ENCODE results near the gene TTC19. TPM values are rescaled to one million over a fixed set of nuclear protein-coding genes. Genes with fewer than 3 reads are reported as not detected.
"Not testable (repeated sequence)": the region's sequence is repeated elsewhere in the genome, so short reads cannot be mapped to it uniquely, and the experiment has no call there.

Gene TTC19
- polyA plus RNA-seq, 3 donors: 13.7 to 18.4 (median 17.2) TPM

DNA sequence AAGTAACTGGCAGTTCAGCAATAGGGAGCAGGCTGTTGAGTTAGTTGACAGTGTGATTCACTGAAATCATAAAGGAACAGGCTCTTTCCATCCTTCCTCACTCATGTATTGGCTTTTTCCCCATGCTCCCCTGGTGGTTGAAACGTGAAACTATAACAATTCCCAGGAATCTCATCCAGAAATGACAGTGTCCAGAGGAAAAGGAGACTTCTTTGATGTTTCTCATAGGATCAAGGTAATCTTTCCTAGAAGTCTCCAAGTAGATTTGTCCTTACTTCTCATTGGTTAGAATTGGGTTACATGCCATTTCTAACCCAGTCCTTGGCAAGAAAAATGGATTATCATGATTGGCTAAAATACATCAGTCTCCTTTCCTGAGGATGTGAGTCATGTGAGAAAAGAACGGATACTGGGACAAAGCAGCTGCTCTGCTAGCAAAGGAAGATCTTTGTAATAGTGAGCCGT, 14.4 kb downstream of the TTC19 start:
- no peak overlapping the region for H3K27ac ChIP-seq (ENCODE audit: low read depth, low read length)

DNA sequence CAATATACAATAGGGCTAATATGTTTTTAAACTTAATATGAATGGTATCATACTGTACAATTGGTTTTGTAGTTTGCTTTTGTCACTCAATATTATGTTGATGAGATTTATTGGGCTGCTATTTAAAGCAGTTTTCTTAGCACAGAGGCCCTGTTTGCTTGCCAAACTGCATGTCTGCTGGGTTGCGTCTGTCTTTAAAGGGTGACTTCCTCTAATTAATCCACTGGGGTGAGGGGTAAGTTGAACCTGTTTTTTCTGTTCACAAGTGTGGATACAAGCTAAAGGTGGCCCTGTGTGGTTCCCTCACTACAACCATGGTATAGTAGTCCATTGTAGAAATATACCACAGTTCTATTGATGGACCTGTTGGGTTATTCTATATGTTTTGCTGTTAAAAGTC, 19.7 kb downstream of the TTC19 start:
- H3K27ac ChIP-seq (ENCODE audit: low read depth, low read length): no peak overlapping the region
- WGBS, 3 donors: 63 to 93% (median 69%) methylated on average over 1 of the region's 1 CpG

More for the DNA sequence above, 14.4 kb downstream of the TTC19 start:
- 53 to 58% (median 55%) methylated on average over 3 of the region's 3 CpGs for WGBS, 3 donors

DNA sequence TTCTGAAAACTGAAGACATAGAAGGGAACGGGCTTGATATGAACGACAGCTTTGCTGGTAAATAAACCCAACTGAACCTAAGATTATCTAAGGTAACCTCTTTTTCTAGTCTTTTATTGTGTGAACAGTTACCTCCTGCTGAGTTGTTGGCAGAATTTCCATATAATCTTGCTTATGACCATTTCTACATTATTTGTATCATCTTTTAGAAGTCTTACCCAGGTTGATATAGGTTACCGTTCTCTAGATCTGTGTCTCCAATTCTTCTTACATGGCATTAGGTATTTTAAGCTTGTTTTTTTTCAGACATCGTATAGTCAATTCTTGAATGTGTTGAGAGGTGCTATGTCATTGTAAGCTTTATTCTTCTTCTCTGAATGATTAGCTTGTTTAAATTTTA, 24.3 kb downstream of the TTC19 start:
- 73 to 92% (median 79%) methylated on average over 4 of the region's 4 CpGs for WGBS, 3 donors
- H3K27ac ChIP-seq (ENCODE audit: low read depth, low read length): no peak overlapping the region

DNA sequence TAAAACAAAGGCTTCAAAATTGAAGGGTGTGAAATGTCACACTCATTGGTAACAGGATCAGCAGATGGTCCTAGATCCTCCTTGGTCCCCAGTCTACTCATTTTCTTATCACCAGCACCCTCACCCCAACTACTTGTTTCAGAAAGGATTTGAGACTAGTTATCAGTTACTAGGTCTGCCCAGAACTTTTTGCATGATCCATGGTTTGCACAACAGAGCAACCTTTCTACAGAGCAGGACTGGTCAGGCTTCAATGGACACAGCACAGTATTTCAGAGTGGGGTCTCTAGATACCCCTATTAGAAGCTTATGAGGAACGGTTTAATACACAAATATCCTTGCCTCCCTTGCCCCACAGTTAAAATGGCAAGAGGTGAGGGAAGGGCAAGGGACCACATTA, 25.6 kb downstream of the TTC19 start:
- 97 to 100% (median 98%) methylated on average over 1 of the region's 1 CpG for WGBS, 3 donors

DNA sequence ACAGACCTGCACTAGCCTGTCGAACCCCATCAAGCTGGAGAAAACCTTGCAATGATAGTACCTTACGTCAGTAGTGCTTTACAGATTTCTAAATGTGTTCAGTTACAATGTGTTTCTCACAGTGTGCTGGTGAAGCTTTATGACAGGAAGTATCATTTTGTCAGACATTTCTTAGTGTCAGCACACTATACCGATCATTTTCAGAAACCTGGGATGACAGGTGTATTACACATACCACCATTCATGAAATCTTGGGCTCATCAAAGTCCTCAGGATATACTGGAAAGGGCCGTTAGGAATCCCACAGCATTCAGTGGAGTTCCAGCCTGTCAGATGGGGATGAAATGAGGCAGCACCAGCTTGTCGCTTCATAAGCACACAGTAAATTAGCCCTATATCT, 27.3 kb downstream of the TTC19 start:
- no peak overlapping the region for H3K27ac ChIP-seq (ENCODE audit: low read depth, low read length)
- WGBS, 3 donors: 93 to 95% (median 93%) methylated on average over 5 of the region's 5 CpGs

More for the DNA sequence above, 25.6 kb downstream of the TTC19 start:
- no peak overlapping the region for H3K27ac ChIP-seq (ENCODE audit: low read depth, low read length)

DNA sequence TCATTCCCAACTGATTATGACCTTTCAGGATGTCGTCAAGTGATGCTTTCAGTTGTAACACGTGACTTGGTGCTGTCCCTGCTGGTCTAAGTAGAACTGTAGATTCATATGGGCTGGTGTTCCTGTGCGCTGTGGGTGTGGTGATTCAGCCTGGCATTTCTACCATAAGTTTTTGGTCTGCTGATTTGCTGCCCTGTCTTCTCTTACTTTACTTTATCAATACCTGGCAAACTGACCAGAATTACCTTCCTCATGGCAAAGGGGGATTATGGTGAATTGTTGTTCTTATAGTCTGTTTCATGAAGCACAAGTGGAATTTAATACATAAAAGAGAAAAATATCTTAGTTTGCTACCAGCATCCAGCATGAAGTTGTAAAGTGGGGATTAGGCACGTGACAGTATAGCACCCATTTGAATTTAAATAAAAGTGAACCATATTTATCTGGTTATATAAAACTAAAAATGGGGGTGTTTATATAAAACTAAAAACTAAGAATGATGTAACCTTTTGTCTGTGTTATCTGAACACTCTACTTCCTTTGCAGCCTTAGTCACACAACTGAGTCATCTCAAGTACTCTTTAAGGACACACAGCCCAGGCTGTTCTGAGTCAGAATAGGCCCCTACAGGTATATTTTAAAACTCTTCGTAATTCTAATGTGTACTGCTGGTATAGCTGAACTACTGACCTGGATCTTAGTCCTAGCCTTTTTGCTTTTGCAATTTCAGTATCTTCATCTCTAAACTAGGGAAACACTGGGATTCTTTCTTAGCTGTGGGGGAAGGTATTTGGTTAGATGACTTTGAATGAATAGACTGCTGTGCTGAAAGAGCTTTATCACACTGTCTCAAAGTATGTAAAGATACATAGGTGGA, 28.3 kb downstream of the TTC19 start:
- 84 to 92% (median 87%) methylated on average over 5 of the region's 5 CpGs for WGBS, 3 donors
- H3K27ac ChIP-seq (ENCODE audit: low read depth, low read length): no peak overlapping the region

DNA sequence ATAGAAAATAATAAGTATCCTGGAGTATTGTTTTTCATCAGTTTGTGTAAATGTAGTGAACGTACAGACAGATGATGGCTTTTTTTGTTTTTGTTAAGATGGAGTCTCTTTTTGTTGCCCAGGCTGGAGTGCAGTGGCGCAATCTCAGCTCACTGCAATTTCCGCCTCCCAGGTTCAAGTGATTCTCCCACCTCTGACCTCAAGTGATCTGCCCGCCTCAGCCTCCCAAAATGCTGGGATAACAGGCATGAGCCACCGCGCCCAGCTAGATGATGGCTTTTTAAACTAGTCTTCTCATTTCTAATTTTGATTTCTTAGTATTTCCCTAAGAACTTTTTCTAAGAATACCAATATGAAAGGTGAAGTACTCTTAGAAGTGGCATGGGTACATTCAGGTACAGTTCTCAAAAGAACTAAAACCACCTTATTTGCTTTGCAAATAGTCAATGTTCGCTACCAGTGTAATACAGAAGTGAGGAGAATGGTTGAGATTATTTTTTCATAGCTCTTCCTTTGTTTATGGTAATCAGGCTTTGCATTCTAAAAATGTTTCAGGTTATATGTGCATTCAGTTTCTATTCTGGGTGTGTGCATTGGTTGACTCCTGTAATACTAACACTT, 34.2 kb downstream of the TTC19 start:
- no peak overlapping the region for H3K27ac ChIP-seq (ENCODE audit: low read depth, low read length)
- WGBS, 3 donors: 91 to 97% (median 94%) methylated on average over 7 of the region's 7 CpGs

DNA sequence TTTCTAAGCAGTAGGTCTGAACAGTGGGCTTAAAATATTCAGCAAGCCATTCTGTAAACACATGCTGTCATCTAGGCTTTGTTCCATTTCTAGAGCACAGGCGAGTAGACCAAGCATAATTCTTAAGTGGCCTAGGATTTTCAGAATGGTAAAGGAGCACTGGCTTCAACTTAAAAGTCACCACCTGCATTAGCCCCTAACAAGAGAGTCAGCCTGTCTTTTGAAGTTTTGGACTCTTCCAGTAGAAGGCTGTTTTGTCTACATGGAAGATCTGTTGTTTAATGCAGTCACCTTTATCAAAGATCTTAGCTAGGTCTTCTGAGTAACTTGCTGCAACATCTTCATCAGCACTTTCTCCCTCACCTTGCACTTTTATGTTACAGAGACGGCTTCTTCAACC, 36.6 kb downstream of the TTC19 start:
- no peak overlapping the region for H3K27ac ChIP-seq (ENCODE audit: low read depth, low read length)
- WGBS, 3 donors: 90 to 96% (median 93%) methylated on average over 2 of the region's 2 CpGs

DNA sequence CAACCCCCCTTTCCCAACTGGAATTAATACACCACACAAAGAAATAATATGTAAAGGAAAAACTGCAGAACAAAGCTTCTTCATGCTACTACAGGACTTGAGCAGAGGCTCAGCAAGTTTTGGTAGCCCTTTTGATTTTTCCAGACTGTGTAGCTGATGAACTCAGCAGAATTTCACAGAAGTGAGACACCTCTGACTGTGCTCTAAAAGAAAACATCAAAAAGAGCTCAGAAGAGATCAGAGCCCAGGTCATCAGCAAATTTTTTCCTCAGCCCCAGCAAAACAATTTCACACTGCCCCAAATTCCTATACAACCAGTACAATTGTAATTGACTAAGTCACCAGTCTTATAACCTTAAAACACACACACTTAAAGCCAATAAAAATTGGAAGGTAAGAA, 38.0 kb downstream of the TTC19 start:
- no peak overlapping the region for H3K27ac ChIP-seq (ENCODE audit: low read depth, low read length)

DNA sequence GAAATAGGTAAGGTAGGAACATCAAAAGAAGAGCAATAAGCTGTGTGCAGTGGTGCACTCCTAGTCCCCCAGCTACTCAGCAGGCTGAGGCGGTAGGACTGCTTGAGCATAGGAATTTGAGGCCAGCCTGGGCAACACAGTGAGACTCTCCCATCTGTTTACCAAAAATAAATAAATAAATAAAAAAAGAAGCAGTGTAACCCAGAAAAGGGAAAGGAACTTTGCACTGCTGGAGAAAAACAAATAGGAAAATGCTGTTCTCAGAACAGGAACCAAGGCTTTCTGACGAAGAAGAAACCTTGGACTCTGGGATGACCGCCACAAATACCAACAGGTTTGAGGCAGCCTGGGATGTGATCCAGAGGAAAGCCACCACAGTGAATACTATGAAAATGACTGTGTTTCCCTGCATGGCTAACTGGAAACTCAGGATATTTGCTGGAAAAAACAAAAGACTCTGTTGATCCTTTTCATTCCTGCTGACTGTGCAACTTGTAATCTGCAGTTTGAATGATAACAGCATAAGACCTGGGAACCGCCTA, 41.2 kb downstream of the TTC19 start:
- H3K27ac ChIP-seq (ENCODE audit: low read depth, low read length): no peak overlapping the region
- 27 to 81% (median 74%) methylated on average over 4 of the region's 4 CpGs for WGBS, 3 donors

DNA sequence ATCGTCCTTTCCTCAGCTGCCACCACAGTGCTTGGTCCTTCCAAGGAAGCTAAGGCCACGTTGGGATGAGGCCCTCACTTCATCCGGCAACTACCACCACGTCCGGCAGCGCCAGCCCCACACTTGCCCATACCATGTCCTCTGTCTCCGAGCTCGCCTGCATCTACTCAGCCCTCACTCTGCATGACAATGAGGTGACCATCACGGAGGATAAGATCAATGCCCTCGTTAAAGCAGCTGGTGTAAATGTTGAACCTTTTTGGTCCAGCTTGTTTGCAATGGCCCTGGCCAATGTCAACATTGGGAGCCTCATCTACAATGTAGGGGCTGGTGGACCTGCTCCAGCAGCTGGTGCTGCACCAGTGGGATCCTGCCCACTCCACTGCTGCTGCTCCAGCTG, 44.9 kb downstream of the TTC19 start:
- 79 to 94% (median 91%) methylated on average over 10 of the region's 10 CpGs for WGBS, 3 donors
- H3K27ac ChIP-seq (ENCODE audit: low read depth, low read length): no peak overlapping the region

DNA sequence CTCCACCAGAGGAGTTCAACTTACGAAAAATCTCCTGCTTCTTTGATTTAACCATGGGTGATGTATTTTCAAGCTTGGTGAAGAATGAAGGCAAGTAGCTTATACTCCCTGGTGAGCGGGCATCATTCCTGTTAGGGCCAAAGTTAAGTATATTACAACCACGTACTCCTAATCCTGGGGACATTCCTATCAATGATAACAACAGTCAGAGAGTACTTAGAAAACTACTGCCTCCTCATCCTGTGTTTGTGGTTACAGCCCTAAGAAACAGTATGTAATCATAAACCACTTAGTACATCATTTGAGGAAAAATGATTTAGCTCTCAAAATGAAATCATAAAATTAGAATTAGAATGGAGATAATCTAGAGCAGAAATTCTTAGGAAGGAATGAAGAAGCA, 47.3 kb downstream of the TTC19 start:
- WGBS, 3 donors: 93 to 97% (median 96%) methylated on average over 3 of the region's 3 CpGs
- no peak overlapping the region for H3K27ac ChIP-seq (ENCODE audit: low read depth, low read length)

DNA sequence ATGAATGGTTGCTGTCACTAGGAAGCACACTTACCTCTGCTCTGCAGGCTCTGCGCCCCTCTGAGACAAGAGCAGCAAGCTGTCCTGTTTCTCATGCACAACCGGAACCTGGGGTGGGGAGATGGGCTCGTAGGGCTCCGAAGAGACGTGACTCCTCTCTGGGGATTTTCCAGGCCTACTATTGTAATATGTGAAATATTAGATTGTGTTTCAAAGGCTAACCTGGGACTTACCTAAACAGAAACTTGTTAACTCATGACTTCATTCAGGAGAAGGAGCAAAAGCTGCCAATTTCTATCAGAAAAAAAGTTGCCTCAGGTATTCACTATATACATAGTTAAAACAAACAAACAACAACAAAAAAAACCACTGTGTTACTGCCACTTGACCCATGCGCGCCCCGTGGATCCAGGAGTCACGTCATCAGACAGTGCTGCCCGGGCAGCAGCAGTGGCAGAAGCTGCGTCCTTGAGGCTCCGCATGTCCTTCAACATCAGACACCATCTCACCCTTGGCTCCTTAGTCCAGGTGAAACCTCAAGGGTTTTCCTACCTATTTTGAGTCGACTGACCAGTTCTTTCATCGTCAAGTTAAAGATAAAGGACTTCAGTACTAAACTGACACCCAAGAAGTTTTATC, 49.3 kb downstream of the TTC19 start:
- 63 to 95% (median 87%) methylated on average over 14 of the region's 14 CpGs for WGBS, 3 donors
- H3K27ac ChIP-seq (ENCODE audit: low read depth, low read length): no peak overlapping the region

DNA sequence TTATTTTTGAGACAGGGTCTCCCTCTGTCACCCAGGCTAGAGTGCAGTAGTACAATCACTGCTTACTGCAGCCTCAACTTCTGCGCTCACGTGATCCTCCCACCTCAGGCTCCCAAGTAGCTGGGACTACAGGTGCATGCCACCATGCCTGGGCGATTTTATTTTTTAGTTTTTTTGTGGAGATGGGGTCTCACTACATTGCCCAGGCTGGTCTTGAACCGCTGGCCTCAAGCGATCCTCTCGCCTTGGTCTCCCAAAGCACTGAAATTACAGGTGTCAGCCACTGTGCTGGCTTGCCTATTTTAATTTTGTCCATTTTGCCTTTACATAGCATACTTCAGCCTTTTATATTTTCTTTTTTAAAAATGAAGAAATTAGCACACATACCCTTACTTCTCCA, 51.2 kb downstream of the TTC19 start:
- H3K27ac ChIP-seq (ENCODE audit: low read depth, low read length): no peak overlapping the region
- WGBS, 3 donors: 98 to 99% (median 99%) methylated on average over 6 of the region's 6 CpGs

DNA sequence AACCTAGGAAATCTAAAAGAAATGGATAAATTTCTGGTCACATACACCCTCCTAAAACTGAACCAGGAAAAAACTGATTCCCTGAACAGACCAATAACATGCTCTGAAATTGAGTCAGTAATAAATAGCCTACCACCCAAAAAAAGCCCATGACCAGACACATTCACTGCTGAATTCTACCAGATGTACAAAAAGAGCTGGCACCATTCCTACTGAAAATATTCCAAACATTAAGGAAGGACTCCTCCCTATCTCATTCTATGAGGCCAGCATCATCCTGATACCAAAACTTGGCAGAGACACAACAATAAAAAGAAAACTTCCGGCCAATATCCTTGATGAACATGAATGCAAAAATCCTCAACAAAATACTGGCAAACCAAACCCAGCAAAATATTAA, 52.9 kb downstream of the TTC19 start:
- WGBS, 3 donors: 38 to 87% (median 58%) methylated on average over 1 of the region's 1 CpG
- H3K27ac ChIP-seq (ENCODE audit: low read depth, low read length): no peak overlapping the region

DNA sequence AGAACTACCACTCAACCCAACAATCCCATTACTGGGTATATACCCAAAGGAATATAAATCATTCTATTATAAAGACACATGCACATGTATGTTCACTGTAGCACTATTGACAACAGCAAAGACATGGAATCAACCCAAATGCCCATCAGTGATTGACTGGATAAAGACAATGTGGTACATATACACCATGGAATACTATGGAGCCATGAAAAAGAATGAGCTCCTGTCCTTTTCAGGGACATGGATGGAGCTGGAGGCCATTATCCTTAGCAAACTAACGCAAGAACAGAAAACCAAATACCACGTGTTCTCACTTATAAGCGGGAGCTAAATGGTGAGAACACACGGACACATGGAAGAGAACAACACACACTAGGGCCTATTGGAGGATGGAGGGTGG, 55.5 kb downstream of the TTC19 start:
- WGBS, 3 donors: 74 to 88% (median 78%) methylated on average over 4 of the region's 4 CpGs
- H3K27ac ChIP-seq (ENCODE audit: low read depth, low read length): not testable (repeated sequence)

DNA sequence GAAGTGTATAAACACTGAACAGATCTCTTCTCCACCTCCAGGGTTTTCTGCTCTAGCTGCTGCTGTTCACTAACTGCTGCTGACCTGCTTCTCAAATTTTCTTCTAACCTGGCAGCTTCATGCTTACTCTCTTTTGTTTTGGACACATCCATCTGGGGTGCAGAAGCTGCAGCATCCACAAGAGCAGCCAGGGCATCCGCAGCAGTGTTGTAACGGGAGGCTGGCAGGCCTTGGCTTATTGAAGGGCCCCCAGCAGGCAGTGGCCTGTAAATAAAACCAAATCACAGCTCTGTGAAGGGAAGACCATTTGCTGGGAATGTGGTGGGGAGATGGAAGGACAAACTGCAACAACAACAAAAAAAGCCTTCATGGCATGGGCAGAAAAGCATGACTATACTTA, 62.0 kb downstream of the TTC19 start:
- 88 to 98% (median 92%) methylated on average over 2 of the region's 2 CpGs for WGBS, 3 donors

DNA sequence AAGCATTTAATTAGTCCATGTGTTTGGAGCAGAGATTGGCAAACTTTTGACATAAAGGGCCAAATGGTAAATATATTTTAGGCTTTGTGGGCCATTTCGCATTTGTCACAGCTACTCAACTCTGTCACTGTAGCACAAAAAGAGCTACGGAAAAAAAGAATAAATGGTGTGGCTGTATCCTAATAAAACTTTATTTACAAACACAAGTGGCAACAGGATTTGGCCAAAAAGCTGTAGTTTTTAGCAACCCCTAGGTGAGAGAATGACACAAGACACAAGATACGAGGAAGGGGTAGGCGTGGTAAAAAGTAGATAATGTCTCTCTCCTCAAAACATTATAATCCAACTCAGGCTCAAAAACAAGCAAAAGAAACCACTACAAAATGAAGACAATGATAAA, 66.5 kb downstream of the TTC19 start:
- WGBS, 3 donors: 96 to 98% (median 98%) methylated on average over 4 of the region's 4 CpGs
- H3K27ac ChIP-seq (ENCODE audit: low read depth, low read length): no peak overlapping the region

More for the DNA sequence above, 62.0 kb downstream of the TTC19 start:
- no peak overlapping the region for H3K27ac ChIP-seq (ENCODE audit: low read depth, low read length)

DNA sequence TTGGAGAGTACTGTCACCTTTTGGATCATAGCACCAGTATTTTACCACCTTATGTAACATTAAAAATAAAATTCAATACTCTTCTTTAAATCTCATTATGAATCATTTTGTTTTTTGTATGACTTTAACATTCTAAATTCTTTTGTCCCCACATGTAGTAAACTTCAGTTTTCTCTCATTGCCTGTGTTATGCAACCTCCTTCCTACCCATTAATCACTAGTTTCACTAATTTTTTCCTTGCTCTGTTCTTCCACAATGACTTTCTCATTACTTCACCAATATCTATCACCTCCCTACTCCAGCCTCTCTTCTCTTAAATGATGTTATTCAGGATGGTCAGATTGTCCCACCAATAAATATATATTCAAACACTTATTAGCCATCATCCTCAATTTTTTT, 68.7 kb downstream of the TTC19 start:
- no peak overlapping the region for H3K27ac ChIP-seq (ENCODE audit: low read depth, low read length)
